Memory B cell (primary cell): Measurements from ENCODE around the gene PIBF1.

ENCODE experiments used
- ATAC-seq: fragments of 150-1000 bp; cut with Tn5 transposase; 2 replicates; pipeline ENCODE4 v1.10.0; 2021; ENCODE audit warnings: low read depth, mild to moderate bottlenecking, moderate library complexity
- DNase-seq, 2 donors: peaks; one replicate each; pipeline ENCODE4 v3.0.0; 2022; ENCODE audit warnings: low spot score in 2 of 2
- H3K27ac Mint-ChIP-seq: one replicate; pipeline ENCODE4 v1.8.0; 2022; ENCODE audit warnings: mild to moderate bottlenecking, moderate library complexity, mixed read lengths
- H3K27me3 Mint-ChIP-seq: one replicate; pipeline ENCODE4 v1.8.0; 2022; ENCODE audit warnings: mixed read lengths
- H3K36me3 Mint-ChIP-seq: one replicate; pipeline ENCODE4 v1.8.0; 2022; ENCODE audit warnings: mild to moderate bottlenecking, mixed read lengths
- H3K4me1 Mint-ChIP-seq: one replicate; pipeline ENCODE4 v1.8.0; 2022; ENCODE audit warnings: mixed read lengths
- H3K4me3 Mint-ChIP-seq: one replicate; pipeline ENCODE4 v1.8.0; 2022; ENCODE audit warnings: mild to moderate bottlenecking, moderate library complexity, mixed read lengths
- H3K9me3 Mint-ChIP-seq: one replicate; pipeline ENCODE4 v1.8.0; 2022; ENCODE audit warnings: mixed read lengths

The PIBF1 gene

GRCh38 chr13:73058736-73059459 is 277.0 kb downstream of the PIBF1 start, which contains the start of gene KLF5:
KLF5 (plus strand) TSS chr13:73059005; CDS start chr13:73059328, 323 bp downstream.
- Mint-ChIP-seq H3K27ac (peak within 1 kb of the TSS; percentile 70), H3K4me3 (peak within 1 kb of the TSS; percentile 80), H3K9me3 (no peaks in the 10 kb centered on the region), H3K36me3 (no peaks in the 10 kb centered on the region), H3K4me1 (peaks cover 9% of the 10 kb centered on the region), H3K27me3 (peaks cover 16% of the 10 kb centered on the region)
- DNase-seq, result peak; percentile 86 to 87
- peak; percentile 94 for ATAC-seq

GRCh38 chr13:73059460-73060250 is 277.7 kb downstream of the PIBF1 start:
- peaks cover 9% of the 10 kb centered on the region for H3K4me1 Mint-ChIP-seq
- DNase-seq, result peak in 1 of 2 donors; percentile 17
- peak overlapping the region; percentile 72 for H3K4me3 Mint-ChIP-seq
- H3K27me3 Mint-ChIP-seq, result peaks cover 13% of the 10 kb centered on the region
- H3K27ac Mint-ChIP-seq, result no peak overlapping the region
- H3K9me3 Mint-ChIP-seq, result no peaks in the 10 kb centered on the region
- H3K36me3 Mint-ChIP-seq, result no peaks in the 10 kb centered on the region
- ATAC-seq, result peak; percentile 14

GRCh38 chr13:73060251-73061160 is 278.6 kb downstream of the PIBF1 start:
- H3K4me1 Mint-ChIP-seq, result peaks cover 9% of the 10 kb centered on the region
- DNase-seq (no peak), ATAC-seq (no peak)
- no peaks in the 10 kb centered on the region for H3K9me3 Mint-ChIP-seq
- H3K36me3 Mint-ChIP-seq, result no peaks in the 10 kb centered on the region
- peaks cover 11% of the 10 kb centered on the region for H3K27me3 Mint-ChIP-seq
- H3K27ac Mint-ChIP-seq, result no peak overlapping the region
- peak overlapping the region; percentile 72 for H3K4me3 Mint-ChIP-seq

GRCh38 chr13:73061473-73061872 is 279.5 kb downstream of the PIBF1 start:
- ATAC-seq (no peak), DNase-seq (no peak)
- H3K4me3 Mint-ChIP-seq, result no peak overlapping the region
- H3K27me3 Mint-ChIP-seq, result peaks cover 6% of the 10 kb centered on the region
- H3K9me3 Mint-ChIP-seq, result no peaks in the 10 kb centered on the region
- no peak overlapping the region for H3K27ac Mint-ChIP-seq
- H3K4me1 Mint-ChIP-seq, result peaks cover 9% of the 10 kb centered on the region
- no peaks in the 10 kb centered on the region for H3K36me3 Mint-ChIP-seq

GRCh38 chr13:73061876-73062275 is 279.9 kb downstream of the PIBF1 start:
- H3K9me3 Mint-ChIP-seq, result no peaks in the 10 kb centered on the region
- no peaks in the 10 kb centered on the region for H3K36me3 Mint-ChIP-seq
- no peak overlapping the region for H3K27ac Mint-ChIP-seq
- DNase-seq (no peak), ATAC-seq (no peak)
- H3K4me1 Mint-ChIP-seq, result peaks cover 9% of the 10 kb centered on the region
- H3K27me3 Mint-ChIP-seq, result peaks cover 6% of the 10 kb centered on the region
- no peak overlapping the region for H3K4me3 Mint-ChIP-seq

GRCh38 chr13:73062468-73062867 is 280.5 kb downstream of the PIBF1 start:
- Mint-ChIP-seq H3K4me3 (no peak overlapping the region), H3K9me3 (no peaks in the 10 kb centered on the region), H3K27me3 (peaks cover 6% of the 10 kb centered on the region), H3K36me3 (no peaks in the 10 kb centered on the region), H3K27ac (no peak overlapping the region), H3K4me1 (peaks cover 9% of the 10 kb centered on the region)
- no peak for DNase-seq
- no peak for ATAC-seq

GRCh38 chr13:73063166-73063565 is 281.2 kb downstream of the PIBF1 start:
- no peak overlapping the region for H3K4me3 Mint-ChIP-seq
- H3K36me3 Mint-ChIP-seq, result no peaks in the 10 kb centered on the region
- no peak overlapping the region for H3K27ac Mint-ChIP-seq
- H3K9me3 Mint-ChIP-seq, result no peaks in the 10 kb centered on the region
- peaks cover 6% of the 10 kb centered on the region for H3K27me3 Mint-ChIP-seq
- DNase-seq (no peak), ATAC-seq (no peak)
- peaks cover 8% of the 10 kb centered on the region for H3K4me1 Mint-ChIP-seq

GRCh38 chr13:73065036-73065435 is 283.1 kb downstream of the PIBF1 start:
- Mint-ChIP-seq H3K27me3 (no peaks in the 10 kb centered on the region), H3K9me3 (no peaks in the 10 kb centered on the region), H3K4me1 (no peaks in the 10 kb centered on the region), H3K36me3 (no peaks in the 10 kb centered on the region), H3K4me3 (no peak overlapping the region), H3K27ac (no peak overlapping the region)
- DNase-seq (no peak), ATAC-seq (no peak)

- Mint-ChIP-seq H3K4me1 (no peaks in the 10 kb centered on the region), H3K27me3 (no peaks in the 10 kb centered on the region), H3K9me3 (no peaks in the 10 kb centered on the region), H3K36me3 (no peaks in the 10 kb centered on the region), H3K27ac (no peak overlapping the region), H3K4me3 (no peak overlapping the region)
- ATAC-seq, result no peak
- no peak for DNase-seq
These were observed 283.9 kb downstream of the PIBF1 start for GRCh38 chr13:73065665-73066340.
